ENCODE data around the gene GLYATL3.

The GLYATL3 gene

GRCh38 chr6:49551078-49551865 is 51.5 kb downstream of the GLYATL3 start:
- DNase-seq (ENCODE audit: low spot score), result peak; percentile 36
- TF ChIP-seq CTCF (IDR thresholded peaks at IDR 0.05; ENCODE audit: borderline replicate concordance, control extremely low read depth, extremely low read depth, insufficient read depth, missing control alignments), result no peak
- in situ Hi-C loops (cut with MboI; ENCODE audit: low sequenced_read_pairs, unreplicated experiment), result no loop called here

- DNase-seq (ENCODE audit: low spot score), result peak; percentile 63
- in situ Hi-C loops (cut with MboI; ENCODE audit: low sequenced_read_pairs, unreplicated experiment), result no loop called here
- TF ChIP-seq CTCF (IDR thresholded peaks at IDR 0.05; ENCODE audit: borderline replicate concordance, control extremely low read depth, extremely low read depth, insufficient read depth, missing control alignments), result no peak
Observed at GRCh38 chr6:49551866-49552129, 52.1 kb downstream of the GLYATL3 start.

GRCh38 chr6:49552596-49552995 is 52.9 kb downstream of the GLYATL3 start:
- TF ChIP-seq CTCF (IDR thresholded peaks at IDR 0.05; ENCODE audit: borderline replicate concordance, control extremely low read depth, extremely low read depth, insufficient read depth, missing control alignments), result no peak

GRCh38 chr6:49553384-49553783 is 53.7 kb downstream of the GLYATL3 start:
- TF ChIP-seq CTCF (IDR thresholded peaks at IDR 0.05; ENCODE audit: borderline replicate concordance, control extremely low read depth, extremely low read depth, insufficient read depth, missing control alignments), result no peak
- in situ Hi-C loops (cut with MboI; ENCODE audit: low sequenced_read_pairs, unreplicated experiment), result no loop called here
- no peak for DNase-seq (ENCODE audit: low spot score)

More at GRCh38 chr6:49552596-49552995, 52.9 kb downstream of the GLYATL3 start:
- in situ Hi-C loops (cut with MboI; ENCODE audit: low sequenced_read_pairs, unreplicated experiment), result no loop called here
- DNase-seq (ENCODE audit: low spot score), result no peak

- in situ Hi-C loops (cut with MboI; ENCODE audit: low sequenced_read_pairs, unreplicated experiment), result no loop called here
- DNase-seq (ENCODE audit: low spot score), result no peak
- TF ChIP-seq CTCF (IDR thresholded peaks at IDR 0.05; ENCODE audit: borderline replicate concordance, control extremely low read depth, extremely low read depth, insufficient read depth, missing control alignments), result no peak
Observed at GRCh38 chr6:49555951-49556350, 56.2 kb downstream of the GLYATL3 start.

- DNase-seq (ENCODE audit: low spot score), result no peak
- no peak for TF ChIP-seq CTCF (IDR thresholded peaks at IDR 0.05; ENCODE audit: borderline replicate concordance, control extremely low read depth, extremely low read depth, insufficient read depth, missing control alignments)
- in situ Hi-C loops (cut with MboI; ENCODE audit: low sequenced_read_pairs, unreplicated experiment), result no loop called here
Observed at GRCh38 chr6:49556429-49556837, 56.7 kb downstream of the GLYATL3 start.

All from GM13976 (cell line).